ENCODE results near the gene UNC119B.

UNC119B gene

GRCh38 chr12:120690978-120691377, 19.3 kb upstream of the UNC119B start:
- CTCF ChIA-PET = interaction anchor here (1.0 to 4.5 kb wide), 5 partner anchors 10 to 281 kb away, joined by 3 to 26 read pairs (median 3); no protein-coding TSS in a partner anchor

GRCh38 chr12:120692524-120693033, 17.7 kb upstream of the UNC119B start:
- DNase-seq (ENCODE audit: low read depth, low spot score) = no peak
- no peak for TF ChIP-seq CTCF (IDR thresholded peaks at IDR 0.05; ENCODE audit: insufficient read depth, low read length, missing control alignments)
- H3K4me3 ChIP-seq (ENCODE audit: low read depth, low read length) = no peak overlapping the region
- ChIA-PET POLR2A (no interaction called here), CTCF (interaction anchor here (1.3 to 4.5 kb wide), 2 partner anchors 18 to 44 kb away, joined by 5 to 26 read pairs; no protein-coding TSS in a partner anchor)

More at GRCh38 chr12:120690978-120691377, 19.3 kb upstream of the UNC119B start:
- TF ChIP-seq CTCF (IDR thresholded peaks at IDR 0.05; ENCODE audit: insufficient read depth, low read length, missing control alignments) = no peak
- no peak overlapping the region for H3K4me3 ChIP-seq (ENCODE audit: low read depth, low read length)
- POLR2A ChIA-PET = no interaction called here
- DNase-seq (ENCODE audit: low read depth, low spot score) = no peak

- no peak for TF ChIP-seq CTCF (IDR thresholded peaks at IDR 0.05; ENCODE audit: insufficient read depth, low read length, missing control alignments)
- H3K4me3 ChIP-seq (ENCODE audit: low read depth, low read length) = no peak overlapping the region
- POLR2A ChIA-PET = no interaction called here
- CTCF ChIA-PET = interaction anchor here (4.5 kb wide), 1 partner anchor 46 kb away, joined by 26 read pairs; no protein-coding TSS in a partner anchor
- no peak for DNase-seq (ENCODE audit: low read depth, low spot score)
These were observed 16.4 kb upstream of the UNC119B start for GRCh38 chr12:120693848-120694247.

GRCh38 chr12:120696626-120697025, 13.6 kb upstream of the UNC119B start:
- TF ChIP-seq CTCF (IDR thresholded peaks at IDR 0.05; ENCODE audit: insufficient read depth, low read length, missing control alignments) = no peak
- H3K4me3 ChIP-seq (ENCODE audit: low read depth, low read length) = no peak overlapping the region
- POLR2A ChIA-PET = no interaction called here
- CTCF ChIA-PET = no interaction called here
- no peak for DNase-seq (ENCODE audit: low read depth, low spot score)

GRCh38 chr12:120697344-120697743, 12.9 kb upstream of the UNC119B start:
- ChIA-PET CTCF (interaction anchor here (2.0 to 2.8 kb wide), 2 partner anchors 14 to 114 kb away, joined by 5 to 15 read pairs; partner anchors contain the start of gene UNC119B), POLR2A (interaction anchor here (0.6 kb wide), 1 partner anchor 12 kb away, joined by 3 read pairs; no protein-coding TSS in a partner anchor)
- no peak overlapping the region for H3K4me3 ChIP-seq (ENCODE audit: low read depth, low read length)
- no peak for TF ChIP-seq CTCF (IDR thresholded peaks at IDR 0.05; ENCODE audit: insufficient read depth, low read length, missing control alignments)
- no peak for DNase-seq (ENCODE audit: low read depth, low spot score)

- no peak for DNase-seq (ENCODE audit: low read depth, low spot score)
- no peak for TF ChIP-seq CTCF (IDR thresholded peaks at IDR 0.05; ENCODE audit: insufficient read depth, low read length, missing control alignments)
- no peak overlapping the region for H3K4me3 ChIP-seq (ENCODE audit: low read depth, low read length)
- CTCF ChIA-PET = interaction anchor here (1.0 to 2.8 kb wide), 5 partner anchors 12 to 273 kb away, joined by 5 to 15 read pairs (median 6); partner anchors contain the start of gene UNC119B
- POLR2A ChIA-PET = interaction anchor here (1.1 kb wide), 1 partner anchor 11 kb away, joined by 4 read pairs; no protein-coding TSS in a partner anchor
These were observed 11.6 kb upstream of the UNC119B start for GRCh38 chr12:120698665-120699064.
